ENCODE data around the gene YJEFN3.

YJEFN3 gene

DNA sequence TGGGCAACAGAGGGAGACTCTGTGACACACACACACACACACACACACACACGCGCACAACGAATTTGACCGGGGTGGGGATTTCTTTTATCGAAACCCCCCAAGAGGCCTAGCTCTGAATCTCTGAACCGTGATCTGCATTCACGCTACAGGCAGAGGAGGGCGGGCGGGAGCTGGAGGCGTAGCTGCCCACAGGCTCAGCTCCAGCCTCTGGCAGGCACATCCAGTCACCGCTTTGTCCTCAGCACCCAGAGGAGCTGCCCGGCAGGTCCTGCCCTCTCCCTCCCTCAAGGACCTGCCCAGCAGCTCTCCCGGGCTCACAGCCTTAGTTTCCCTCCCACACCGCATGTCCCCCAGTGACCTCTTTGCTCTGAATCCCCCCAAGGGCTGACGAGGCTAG is 29.3 kb downstream of the YJEFN3 start:
- no peak for DNase-seq

DNA sequence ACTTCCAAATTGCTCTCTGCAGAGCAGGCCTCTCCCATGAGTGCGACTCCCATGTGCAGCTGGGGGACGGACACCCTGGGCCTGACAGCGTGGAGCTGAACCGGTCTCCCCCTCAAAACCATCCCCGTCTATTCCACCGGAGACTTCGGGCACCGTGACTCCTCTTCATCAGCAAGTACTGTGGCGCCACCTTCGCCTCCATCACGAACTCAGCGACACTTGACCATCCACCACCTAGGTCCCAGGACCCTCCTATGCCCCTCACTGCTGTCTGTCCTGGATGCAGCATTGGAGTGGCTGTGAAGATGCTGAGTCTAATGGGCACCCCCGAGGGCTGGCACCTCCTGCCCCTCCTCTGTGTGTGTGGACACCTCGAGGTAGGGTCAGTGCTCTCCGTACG is 29.9 kb downstream of the YJEFN3 start:
- no peak for DNase-seq

DNA sequence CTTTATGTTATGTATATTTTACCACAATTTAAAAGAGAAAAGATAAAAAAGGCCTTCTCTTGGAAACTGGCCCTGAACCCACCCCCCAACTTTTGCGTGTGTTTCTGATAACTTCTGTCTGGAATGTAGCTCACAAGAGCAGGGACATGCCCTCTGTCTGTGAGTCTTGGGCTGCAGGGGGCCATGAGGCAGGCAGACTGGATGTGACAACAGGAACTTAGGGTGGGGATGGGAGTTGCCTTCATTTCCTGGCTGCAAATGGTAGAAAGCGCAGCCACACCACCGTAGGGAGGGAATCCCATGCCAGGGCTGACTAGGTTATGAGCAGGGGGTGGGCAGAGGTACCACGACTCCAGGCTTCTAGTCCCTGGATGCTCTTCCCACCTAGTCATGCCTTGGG is 31.2 kb downstream of the YJEFN3 start:
- DNase-seq = no peak

DNA sequence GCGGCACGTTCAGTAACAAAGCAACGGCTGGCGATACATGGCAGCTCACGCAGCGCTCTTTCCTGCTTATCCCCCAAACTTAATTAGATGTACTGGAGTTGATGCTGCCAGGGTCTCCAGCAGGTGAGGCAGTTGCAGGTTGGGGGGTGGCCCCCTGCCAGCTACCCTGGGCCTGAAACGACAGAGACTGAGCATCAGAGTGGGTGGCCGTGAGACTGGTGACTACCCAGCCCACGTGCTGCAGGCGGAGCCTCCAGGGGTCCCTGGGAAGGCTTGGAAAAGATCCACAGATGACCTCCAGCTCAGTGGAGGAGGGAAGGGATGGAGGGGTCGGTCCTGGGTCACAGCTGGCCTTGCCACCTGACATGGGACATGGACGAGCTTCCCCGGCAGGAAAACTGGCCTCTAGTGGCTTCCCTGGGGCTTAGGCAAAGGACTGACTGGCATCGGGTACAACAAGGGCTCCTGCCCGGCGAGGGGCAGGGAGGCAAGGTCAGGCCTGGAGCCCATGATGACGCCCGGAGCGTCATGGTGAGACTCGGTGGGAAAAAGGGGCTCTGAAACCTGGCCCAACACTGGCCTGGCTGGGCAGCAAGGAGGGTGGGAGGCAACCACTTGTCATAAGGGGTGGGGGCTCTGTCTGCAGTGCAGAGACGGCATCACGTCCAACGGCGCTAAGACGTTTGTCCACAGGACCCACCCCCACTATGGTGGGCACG is 33.4 kb downstream of the YJEFN3 start:
- no peak for DNase-seq

DNA sequence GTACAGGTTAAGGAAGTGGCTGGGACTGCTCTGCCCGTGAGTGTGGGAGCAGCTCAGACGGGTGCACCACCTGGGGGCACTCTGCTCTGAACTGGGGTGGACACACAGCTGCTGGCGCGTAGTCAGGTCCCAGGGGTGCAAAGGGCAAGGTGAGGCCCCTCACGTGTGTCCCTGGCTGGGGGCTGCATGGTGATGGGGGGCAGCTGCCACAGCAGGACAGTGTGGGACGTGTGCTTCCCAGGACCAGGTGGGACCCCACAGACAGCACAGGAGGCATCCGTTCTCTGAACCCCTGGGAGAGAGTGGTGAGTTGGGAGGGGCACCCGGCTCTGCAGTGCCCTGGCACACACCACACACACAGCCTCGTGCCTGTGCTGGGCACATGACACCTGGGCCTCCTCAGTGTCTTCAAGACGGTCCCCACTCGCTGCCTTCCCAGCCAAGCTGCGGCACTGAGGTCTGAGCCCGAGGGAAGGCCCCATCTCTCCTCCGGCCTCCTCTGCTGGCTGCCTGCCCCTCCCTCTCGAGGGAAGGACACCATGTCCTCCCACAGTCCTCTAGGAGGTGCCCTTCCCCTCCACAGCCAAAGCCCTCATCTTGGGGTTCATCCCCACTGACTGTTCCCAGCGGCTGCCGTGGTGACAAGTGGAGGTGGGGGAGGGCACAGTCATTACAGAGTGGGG is 34.1 kb downstream of the YJEFN3 start:
- DNase-seq = no peak

DNA sequence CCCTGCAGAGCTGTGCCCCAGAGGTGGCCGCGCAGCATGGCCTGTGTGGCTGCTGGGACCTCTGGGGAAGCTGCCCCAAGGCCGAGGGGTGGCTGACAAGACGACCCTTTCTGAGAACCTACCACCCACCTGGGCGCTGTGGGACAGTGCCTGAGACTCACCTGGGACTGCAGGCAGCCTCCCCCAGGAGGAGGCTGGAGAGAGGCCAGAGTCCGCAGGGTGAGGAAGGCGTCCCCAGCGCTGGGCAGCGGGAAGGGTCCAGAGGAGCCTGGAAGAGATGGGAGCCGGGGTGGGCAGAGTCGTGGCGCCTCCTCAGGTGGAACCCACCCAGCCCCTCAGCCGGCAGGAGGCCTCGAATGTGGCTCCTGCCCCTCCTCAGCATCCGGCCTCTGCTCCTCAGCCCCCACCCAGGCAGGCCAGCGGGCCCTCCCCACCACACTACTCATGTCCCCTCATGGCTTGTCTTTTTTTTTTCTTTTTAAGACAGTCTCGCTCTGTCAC is 34.7 kb downstream of the YJEFN3 start:
- no peak for DNase-seq

DNA sequence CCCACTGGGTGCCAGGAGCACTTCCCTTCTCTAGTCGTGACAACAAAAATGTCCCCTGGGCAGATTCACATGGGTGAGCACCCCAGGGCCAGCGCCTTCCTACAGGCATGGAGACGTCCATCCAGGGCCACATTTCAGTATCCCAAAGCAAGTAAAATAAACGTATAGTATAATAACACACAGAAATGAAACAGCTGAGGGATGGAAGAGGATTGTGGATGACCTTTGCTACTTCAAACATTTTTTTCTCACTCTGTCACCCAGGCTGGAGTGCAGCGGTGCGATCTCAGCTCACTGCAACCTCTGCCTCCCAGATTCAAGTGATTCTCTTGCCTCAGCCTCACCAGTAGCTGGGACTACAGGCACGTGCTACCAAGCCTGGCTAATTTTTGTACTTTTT is 37.6 kb downstream of the YJEFN3 start:
- DNase-seq = no peak

DNA sequence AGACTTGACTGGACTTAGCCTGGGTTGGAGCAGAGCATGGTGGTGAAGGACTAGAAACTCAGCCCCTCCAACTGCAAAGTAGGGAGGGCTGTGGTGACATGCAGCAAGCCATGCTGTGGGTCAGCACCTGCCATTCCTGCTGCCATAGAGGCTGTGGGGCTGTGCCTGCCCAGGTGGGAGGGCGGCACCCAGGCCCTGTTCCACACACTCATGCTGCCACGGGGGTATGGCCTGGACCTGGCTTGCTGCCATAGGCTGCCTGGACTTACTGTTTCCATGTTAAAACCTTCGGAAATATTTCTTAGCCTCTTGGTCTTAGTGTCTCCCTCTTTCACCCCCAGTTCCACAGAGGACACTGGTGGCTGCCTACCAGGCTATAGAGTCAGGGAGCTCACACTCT is 38.7 kb downstream of the YJEFN3 start:
- no peak for DNase-seq

DNA sequence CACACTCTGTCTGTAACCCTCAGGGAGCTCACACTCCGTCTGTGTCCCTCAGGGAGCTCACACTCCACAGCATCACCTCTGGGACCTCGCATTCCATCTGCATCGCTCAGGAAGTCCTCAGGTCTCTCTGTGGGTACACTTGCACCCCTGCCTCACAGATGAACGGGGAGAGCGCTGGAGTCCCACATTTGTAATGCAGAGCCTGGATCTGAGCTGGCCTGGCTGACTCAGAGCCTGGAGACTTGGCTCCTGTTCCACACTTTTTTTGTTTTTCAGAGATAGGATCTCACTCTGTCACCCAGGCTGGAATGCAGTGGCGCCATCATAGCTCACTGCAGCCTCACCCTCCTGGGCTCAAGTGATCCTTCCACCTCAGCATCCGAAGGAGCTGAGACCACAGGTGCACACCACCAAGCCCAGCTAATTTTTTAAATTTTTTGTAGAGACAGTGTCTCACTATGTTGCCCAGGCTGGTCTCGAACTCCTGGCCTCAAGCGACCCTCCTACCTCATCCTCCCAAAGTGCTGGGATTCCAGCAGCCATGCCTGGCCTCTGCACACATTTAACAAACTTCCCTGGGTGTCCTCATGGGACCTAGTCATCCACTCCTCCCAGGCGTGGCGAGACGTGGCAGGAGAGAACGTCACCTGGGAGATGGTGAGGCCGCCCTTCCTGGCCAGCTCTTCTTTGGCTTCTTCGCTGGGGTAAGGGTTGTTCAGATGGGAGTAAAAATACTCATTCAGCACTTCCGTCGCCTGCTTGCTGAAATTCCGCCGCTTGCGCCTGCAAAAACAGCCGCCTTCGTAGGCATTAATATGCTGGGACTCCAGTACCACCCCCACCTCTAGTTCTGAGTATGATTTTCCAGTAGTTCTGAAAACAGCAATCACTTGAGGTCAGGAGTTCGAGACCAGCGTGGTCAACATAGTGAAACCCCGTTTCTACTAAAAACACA is 40.4 kb downstream of the YJEFN3 start:
- DNase-seq = no peak

DNA sequence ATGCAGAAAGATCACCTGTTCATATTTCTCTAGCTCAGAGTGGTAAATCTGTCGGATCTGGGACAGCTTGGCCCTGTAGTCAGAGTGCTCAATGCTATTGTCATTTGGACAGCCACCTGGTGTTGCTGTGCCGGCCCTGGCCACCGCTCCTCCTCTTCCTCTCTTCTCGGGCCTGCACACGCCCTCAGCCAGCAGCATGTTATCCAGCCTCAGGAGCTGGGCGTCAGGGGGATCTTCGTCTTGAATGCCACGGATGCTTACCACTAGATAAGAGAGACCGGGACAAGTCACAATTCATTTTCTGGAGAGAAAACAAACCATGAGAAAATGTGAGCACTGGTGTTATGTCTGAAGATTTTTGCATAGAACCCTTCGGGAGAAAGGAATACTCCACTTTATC is 41.9 kb downstream of the YJEFN3 start:
- no peak for DNase-seq

DNA sequence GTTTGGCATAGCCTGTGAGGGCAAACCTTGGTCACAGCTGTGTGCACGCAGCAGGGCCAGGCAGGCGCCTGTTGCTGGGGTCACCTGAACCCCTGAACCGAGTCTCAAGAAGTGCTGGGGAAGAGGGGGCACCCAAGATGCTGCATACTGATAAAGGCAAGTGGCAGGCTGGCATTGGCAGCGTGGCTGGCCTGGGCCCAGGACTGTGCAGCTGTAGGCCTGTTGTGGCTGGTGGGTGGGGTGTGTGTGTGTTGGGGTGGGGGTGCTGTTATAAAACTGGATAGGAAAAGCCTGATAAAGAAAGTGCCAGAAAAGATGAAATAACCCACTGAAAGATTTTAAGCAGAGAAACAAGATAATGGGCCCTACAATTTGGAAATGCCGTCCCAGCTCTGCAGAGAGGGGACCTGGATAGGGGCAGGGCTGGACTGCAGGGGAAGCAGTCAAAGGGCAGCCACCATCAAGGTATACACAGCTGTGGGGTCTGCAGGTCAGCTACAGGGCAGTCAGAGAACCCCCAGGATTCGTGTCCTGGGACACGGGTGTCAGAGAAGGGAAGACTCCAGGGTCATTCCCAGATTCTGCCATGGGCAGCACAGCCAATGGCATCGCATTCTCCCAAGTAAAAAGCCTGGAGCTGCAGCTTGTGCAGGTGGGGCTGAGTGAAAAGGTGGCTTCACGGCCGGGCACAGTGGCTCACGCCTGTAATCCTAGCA is 42.5 kb downstream of the YJEFN3 start:
- no peak for DNase-seq

DNA sequence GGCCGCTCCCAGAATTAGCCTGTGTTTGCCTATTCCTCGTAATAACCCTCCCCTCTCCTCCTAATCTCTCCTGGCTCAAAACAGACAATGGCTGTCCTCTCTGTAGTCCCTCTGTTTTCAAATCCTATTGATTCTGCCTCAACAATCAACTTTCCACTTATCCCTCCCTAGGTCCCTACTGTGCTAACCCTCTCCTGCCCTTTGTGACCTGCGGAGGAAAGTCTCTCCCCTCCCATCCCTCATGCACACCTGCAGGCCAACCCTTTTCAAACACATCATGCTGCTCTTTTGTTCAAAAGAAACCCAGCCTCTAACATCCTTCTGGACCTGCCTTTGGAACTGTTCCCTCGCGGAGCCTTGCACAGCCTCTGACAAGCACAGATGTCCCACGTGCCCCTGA is 46.7 kb downstream of the YJEFN3 start:
- peak; percentile 14 for DNase-seq

DNA sequence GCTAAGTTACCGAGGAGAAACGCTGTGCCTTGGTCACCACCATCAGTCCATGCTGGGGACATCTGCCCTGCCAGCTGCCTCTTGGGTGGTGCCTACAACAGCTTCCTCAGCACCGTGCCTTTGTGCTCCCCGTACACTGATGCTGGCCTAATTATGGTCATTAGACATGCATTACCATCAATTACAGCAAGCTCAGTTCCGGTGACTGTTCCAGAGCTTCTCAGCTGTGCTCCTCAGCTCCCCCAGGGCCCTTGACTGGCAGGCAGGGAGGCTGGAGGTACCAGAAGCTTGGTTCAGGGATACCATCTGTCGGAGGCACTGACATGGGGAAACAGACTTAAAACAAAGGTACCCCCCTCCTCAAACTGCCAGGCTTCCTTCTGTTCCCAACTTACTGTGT is 49.5 kb downstream of the YJEFN3 start:
- DNase-seq = no peak

DNA sequence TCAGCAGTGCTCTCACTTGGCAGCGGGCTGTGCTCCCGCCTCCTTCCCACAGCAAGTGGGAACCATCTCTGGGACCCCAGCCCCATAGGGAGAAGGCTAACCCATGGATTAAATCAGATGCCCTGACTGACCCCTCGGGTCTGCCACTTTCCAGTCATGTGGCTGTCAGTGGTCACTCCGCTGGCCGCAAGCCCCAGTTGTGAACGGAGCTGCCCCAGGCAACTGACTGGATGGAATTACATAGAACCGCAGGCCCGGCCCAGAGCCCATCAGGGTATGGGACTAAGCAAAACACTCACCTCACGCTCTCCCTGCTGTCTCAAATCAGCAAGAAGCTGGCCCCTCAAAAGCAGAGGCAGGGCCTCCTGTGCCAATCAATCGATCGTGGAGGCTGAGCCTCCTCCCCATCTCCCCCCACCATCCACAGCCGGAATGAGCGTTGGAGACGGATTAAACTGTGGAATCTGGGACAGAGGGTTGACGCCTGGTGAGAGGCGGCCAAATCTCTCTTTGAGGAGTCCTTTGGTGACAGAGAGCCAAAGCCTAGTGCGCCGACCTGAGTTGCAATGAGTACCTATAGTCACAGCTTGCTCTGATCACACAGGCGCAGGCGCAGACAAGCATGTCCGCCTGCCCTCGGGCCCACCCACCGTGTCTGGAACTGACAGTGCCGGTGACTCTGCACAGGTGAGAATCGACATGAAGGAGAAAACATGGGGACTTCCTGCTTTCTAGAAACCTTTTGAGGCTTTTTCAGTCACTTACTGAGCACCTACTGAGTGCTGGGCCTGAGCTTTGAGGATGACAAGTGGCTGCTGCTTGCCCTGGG is 51.0 kb downstream of the YJEFN3 start:
- DNase-seq = no peak

DNA sequence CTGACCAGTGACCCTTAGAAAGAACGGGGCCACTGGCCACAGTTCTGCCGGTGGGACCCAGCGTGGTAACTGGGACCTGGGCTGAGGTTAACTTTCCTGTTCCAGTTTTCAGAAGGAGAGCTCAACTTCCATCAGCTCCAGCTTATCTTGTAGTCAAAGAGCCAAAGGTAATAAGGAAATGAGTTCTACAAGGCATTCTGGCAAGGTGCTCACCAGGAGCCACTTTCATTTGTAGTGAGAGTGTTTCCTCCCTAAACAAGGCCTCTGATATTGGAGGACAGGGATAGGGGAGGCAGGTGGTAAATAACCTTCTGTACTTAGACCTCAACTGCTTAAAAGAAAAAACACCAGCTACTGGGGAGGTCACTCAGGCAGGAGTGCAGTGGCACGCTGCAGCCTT is 51.7 kb downstream of the YJEFN3 start:
- DNase-seq = no peak

DNA sequence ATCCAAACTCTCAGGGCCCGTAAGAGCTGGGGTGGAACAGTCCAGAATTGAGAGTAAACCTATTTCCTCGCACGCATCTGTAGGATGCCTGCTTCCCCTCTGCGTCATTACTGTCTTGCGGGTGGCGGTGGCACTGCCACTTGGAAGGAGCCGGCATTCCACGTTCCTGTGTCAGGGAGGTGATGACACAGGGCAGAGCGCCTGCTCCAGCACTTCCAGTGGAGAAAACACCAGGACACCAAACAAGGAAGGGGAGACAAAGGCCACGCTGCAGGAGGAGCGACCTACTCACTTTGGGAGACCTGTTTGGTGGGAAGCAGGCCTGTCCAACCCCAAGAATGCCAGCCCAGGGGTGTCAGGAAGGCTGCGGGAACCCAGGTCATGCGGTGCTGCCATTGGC is 52.7 kb downstream of the YJEFN3 start:
- DNase-seq = no peak

DNA sequence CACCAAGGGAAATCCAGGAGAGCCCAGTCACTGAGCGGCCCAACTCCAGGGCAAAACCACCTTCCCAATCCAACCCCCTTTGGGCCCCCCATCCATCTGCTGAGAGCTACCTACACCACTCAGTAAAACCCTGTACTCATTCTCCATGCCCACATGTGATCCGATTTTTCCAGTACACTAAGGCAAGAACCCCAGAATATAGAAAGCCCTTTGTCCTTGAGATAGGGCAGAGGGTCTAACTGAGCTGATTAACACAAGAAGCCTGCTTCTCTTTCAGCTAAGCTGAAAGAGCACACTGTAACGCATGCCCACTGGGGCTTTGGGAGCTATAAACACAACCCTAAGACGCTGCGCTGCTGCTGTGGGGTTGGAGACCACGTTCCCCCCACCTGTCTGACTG is 53.8 kb downstream of the YJEFN3 start:
- no peak for DNase-seq

DNA sequence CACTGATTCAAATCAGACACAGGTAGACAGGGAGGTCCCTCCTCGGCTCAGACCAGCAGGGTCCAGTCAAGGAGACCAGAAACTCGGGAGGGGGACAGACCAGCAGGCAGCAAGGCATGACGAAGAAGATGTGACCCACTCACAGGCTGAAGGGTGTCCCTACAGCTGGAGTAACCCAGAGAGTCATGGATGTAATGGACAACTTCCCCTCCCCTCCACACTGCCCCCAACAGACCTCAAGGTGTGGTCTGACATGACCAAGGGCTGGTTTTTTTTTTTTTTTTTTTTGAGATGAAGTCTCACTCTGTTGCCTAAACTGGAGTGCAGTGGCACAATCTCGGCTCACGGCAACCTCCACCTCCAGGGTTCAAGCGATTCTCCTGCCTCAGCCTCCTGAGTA is 55.6 kb downstream of the YJEFN3 start:
- no peak for DNase-seq
